Umbilical cord (tissue), 2 donors: ENCODE data around the gene NECTIN1. TPM values are rescaled to one million over a fixed set of nuclear protein-coding genes. Genes with fewer than 3 reads are reported as not detected.
A peak's percentile ranks its signal among the peaks of the same experiment; 100 is the strongest.

Source experiments
- DNase-seq: peaks from one replicate; pipeline ENCODE4 v3.0.0-alpha.2; 2015; ENCODE audit warnings: low spot score
- total RNA-seq: library from RNA; depleted of rRNA; stranded (reverse); fragments of >200 nt; gene quantifications from one replicate; pipeline ENCODE4 v1.2.3, GENCODE V29; 2014; ENCODE audit warnings: low replicate concordance; ENCODE audit not compliant: insufficient read depth

The NECTIN1 gene
- total RNA-seq, 1 donor from 2014 or later: 4.1 TPM

DNA sequence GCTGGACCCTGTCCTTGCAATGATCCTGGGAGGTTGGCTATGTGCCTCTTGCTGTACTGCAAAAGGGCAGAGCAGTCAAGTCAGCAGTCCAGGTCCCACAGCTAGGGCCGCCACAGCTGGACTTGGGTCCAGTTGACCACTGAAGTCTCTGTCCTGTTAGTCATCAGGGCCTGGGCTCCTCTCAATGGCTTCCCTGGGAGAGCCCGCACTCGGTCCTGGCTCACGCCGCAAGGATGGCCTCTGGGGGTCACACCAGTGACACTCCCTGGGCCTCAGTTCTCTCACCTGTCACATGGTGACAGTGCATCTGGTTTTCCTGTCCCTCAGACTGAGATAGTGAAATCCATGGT lies 85.1 kb downstream of the NECTIN1 start:
- DNase-seq: no peak

DNA sequence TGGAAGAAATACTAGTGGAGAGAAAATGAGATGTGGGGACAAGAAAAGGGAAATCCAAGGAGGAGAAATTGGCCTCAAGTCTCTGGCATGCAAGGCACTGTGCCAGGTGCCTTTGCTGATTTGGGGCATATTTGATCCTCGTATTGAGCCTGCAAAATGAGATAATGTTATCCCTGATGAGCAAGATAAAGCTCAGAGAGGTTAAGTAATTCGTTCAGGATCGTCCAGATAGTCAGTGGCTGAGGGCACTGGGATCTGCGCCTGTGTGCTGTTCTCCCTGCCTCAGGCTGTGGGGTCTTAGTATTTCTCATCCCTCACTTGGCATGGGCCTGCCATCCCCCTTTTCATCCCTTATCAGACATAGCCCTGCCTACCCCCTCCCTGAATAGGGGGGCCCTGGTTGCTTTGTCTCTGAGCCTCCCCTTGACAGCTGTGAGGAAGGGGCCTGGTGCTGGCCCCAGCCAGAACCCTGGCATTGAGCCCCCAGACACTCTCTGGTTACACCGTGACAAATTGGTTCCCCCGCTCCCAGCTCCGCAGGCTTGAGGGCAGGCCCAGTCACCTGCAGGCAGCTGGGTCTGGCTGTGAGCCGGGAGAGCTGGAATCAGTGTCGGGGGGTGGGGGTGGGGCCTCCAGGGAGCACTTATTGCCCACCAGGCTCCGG lies 85.7 kb downstream of the NECTIN1 start:
- no peak for DNase-seq

DNA sequence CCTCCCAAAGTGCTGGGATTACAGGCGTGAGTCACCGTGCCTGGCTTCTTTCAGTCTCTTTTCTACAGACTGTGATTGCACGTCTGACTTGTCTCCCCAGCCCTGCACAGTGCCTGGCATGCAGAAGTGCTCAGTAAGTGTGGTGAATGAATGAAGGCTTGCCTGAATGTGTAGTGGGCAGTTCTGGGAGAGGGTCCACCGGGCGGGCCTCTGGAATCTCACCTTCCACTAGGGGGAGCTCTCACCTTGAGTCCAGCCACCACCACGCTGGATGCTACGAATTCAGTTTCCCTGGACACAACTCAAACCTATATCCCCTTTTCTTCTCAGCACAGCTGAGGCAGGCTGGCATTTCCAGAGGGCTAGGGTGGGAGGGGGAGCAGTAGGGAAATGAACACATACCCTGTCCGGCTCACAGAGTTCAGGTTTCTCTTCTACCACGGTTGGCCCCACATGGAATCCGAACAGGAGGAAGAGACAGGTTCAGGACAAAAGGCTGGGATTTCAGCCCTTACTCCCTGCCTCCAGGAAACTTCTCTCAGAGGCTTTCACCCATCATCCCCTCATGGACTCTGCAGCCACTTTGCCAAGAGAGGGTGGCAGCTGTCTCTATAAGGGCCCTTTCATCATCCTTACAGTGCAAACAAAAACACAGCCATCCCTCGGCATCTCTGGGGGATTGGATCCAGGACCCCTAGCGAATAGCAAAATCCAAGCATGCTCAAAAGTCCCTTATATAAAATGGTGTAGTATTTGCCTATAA lies 86.8 kb downstream of the NECTIN1 start:
- DNase-seq: peak; percentile 53

DNA sequence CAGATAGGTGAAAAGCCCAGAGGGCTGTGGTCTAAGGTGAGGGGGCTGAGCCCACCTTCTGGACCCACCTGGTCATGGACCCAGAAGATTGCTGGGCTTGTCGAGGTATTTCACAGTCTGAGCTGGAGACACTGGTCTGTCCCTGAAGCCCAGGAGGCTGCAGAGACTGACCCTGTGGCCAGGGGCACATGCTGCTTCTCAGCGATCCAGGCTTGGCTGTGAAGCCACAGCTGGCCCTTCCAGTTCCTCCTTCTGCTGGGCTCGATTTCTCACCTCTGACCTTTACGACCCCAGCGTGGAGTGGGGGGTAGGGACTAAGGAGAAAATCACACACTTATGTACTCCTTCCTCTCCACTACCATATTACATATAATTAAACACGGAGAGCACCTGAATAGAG lies 88.5 kb downstream of the NECTIN1 start:
- no peak for DNase-seq

DNA sequence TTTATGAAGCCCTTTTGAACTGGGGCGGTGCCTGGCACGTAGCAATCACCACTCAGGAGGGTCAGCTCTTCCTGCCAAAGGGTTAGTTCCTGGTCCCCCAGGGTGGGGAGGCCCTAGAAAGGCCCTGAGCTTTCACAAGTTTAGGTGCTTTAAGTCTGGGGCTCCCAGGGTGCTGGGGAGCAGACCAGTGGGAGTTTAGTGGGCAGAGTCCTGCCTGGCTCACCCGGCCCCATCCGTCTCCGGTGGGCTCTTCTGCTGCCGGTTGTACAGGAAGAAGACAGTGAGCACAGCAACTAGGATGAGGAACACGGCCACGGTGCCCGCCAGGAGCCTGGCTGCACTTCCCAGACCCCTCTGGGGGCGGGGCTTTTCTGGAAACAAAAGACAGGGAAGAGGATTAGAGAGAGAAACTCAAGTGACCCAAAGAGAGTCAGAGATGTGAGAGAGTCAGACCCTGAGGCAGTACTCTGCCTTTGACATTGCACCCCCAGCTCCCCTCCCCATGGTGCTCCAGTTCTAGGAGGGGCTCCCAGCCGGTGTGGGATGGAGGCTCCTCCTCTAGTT lies 89.3 kb downstream of the NECTIN1 start:
- no peak for DNase-seq

DNA sequence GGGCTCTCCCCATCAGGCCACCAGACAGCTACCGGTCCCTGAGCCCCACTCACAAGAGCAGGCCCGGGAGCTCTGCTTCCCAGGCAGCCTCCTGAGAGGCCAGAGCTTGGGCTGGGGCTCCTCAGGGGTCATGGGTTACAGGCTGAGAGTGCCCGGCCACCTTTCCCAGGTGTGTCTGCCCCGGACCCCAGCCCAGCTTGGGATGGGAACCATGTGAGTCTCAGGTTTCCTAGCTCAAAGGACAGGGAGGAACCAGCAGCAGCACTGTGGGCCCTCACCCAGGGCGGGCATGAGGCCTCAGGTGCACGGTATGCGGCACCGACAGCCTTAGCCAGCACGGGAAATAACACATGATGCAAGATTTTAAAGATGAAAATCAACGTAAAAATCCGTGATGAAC lies 90.1 kb downstream of the NECTIN1 start:
- no peak for DNase-seq

DNA sequence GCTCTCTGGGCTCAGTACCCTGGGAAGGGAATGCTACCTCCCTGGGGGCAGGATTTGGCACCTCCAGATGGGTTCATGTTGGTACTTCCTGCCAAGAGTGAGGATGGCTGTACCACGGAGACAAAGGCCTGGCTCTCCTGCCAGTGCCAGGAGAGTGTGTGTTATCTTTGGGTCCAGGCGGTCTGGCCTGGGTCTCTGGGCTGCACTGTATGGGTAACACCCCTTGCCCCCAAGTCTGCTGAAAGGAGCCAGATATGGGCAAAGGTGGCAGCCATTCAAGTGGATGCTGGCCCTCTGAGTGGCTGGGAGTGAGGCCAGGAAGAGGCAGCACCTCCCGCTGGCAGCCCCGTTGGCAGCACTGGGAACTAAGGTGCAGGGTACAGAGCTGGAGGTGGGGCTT lies 91.5 kb downstream of the NECTIN1 start:
- DNase-seq: no peak

DNA sequence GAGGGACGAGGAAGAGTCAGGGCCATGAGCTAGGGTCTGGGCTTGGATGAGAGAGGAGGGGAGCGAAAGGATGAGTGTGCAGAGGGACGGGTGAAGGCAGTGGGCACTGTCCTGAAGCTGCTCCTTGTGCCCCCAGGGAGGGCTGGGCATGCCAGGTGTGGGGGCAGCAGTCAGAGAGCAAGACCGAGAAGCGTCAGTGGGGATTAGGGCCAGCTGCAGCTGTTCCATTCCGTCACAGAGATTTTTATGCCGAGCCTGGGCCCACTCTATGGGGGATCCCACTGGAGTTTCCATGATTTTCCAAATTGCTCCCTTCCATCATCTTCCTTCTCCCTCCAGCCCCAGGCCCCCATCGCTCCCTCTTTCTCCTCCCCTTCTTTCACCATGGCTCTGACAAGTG lies 93.2 kb downstream of the NECTIN1 start:
- no peak for DNase-seq

DNA sequence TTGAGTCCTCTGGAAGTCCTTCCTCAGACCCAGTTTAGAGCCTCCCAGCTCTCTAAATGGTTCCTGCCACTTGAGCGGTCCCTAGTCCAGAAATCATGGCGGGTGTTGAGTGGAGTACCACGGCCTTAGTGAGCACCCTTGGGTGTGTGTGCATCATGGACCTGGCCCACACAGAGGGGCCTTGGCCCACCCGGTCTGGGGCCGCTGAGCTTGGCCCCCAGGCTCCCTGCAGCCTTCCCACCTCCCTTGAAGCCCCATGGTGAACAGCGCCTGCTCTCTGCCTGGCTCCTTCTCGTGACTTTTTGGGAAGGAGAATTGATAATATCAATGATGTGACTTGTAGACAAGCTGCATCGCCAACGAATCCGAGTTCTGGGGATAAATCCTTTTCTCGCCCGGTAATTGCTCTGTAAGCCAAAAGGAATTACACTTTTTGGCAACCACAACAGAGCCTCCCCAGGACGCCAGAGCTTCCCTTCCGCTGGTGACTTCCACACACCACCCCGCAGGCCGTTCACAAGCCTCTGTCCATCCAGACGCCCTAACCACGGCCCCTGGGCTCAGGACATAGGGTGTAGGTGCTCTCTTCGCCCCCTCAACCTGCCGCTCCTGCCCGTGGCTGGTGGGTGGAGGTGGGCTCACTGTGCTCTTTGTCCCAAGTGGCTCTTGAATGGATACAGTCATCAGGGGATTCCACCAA lies 93.8 kb downstream of the NECTIN1 start:
- no peak for DNase-seq

DNA sequence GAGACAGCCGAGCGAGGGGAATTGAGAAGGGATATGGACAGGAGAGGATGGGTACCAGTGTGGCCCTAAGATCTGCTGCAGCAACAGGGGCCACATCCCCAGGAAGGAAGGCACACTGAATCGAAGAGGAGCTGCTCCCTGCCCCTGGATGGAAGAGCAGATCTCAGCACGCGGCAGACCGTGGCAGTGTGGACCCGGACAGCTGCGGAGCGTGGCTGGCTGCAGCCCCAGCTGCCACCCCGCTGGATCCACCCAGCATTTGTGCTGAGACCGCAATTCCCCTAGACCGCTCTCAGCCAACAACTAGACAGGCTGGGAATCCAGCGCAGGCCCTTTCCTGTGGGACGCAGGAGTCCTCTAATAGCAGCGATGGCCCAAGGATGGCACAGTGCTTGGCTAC lies 94.7 kb downstream of the NECTIN1 start:
- DNase-seq: no peak

DNA sequence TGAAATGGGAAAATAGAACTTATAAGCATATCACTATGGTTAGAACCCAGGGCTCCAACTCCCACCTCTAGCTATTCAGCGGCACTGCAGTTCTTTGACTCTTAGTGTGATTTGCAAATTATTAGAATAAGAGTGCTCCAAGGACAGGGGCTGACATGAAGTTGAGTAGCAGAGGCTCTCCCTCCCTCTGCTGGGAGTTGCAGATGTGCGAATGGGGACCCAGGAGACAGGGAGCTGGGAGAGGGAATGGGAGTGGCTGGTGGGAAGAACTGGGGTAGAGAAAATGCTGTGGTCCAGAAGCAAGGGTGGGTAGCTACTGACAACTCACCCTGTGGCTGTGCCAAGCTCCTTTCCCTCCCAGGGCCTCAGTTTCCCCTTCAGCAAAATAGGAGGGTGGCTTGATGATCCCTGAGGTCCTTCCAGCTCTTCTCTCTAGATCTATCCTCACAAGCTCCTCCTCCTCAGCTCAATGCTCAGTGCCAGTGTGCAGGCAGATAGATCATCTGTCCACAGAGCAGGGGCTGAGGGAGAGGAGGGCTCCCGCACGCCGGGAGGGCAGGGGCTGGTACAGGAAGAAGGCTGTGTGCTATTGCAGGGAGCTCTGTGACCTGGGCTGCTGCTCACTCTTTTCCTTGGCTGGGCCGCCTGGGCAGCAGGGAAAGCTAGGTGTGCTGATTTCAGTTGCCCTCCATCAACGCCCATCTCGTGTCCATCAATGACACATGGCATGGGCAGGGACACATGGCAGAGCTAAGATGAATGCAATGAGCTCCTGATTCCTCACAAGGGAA lies 99.0 kb downstream of the NECTIN1 start:
- no peak for DNase-seq

DNA sequence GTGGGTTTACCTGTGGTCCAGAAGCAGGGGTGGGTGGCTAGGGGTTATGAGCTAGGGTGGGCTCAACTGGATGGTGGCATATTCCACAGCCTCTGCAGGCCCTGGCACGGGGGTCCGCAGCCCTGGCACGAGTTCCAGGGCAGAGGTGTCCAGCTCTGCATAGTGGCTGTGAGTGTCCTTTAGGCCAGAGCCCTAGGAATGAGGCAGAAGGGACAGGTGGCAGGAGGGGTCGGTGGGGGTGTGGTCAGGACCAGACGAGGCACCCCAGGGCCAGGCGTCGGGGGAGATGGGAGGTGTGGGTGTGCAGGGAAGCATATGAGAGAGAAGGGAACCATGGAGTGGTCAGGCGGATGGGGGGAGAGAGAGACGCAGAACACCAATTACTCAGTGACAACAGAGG lies 99.9 kb downstream of the NECTIN1 start:
- DNase-seq: no peak

DNA sequence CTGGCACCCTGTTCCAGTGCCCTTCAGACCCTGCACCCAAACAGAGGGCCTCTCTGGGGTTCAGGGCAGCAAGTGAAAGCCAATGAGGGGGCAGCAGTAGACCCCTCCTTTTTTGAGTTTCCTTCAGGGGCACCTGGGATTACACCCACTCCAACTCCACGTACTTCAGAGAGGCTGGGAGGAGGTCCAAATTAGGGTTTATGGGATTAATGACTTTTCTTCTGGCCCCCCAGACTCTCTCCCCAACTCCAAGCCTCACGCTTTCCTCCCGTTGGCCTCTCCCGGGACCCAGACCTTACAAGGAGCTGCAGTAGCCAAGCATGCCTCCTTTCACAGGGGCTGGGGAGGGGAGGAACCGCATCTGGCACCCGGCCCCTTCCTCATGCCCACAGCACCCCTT lies 101.7 kb downstream of the NECTIN1 start:
- peak; percentile 32 for DNase-seq

DNA sequence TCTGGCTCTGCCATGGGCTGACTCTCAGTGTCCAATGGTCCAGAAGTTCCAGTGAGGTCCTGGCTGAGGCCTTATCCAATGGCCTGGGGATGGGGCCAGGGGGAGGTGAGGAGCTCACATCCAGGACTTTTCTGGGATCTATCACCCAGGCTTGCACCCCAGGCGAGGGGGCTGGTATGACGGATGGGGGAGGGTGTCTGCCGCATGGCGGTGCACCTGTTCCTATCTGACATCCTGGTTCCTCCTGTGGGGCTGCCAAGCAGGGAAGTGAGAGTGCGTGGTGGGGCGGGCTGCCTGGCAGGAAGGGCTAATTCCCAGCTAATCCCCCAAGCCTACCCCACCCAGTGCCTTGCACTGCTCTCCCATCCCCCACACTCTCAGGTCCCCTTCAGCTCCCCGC lies 102.1 kb downstream of the NECTIN1 start:
- DNase-seq: peak; percentile 34

DNA sequence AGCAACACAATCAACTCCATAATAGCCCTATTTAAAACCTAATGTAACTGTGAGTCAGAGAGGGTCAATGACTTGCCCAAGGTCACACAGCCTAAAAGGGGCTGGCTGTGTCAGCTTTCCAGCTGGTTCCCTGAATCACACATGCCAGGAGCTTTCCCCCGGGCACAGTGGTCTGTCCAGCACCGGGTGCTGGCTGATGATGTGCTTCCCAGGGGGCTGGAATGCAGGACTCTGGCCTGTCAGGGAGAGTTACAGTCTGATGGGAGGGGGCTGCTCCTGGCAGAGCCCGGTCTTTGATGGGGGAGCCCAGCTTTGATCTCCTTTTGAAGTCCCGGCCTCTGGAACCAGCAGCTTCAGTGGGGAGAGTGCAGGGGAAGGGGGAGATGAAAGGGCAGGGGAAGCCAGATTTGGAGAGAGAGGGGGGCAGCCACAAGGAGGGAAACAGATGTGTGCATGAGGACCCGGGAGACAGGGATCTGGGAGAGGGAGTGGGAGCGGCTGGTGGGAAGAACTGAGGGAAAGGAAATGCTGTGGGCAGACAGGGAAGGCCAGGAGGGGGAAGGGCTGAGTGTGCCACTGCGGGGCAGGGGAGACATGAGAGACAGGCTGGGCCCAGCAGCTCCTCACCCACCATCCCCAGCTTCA lies 102.7 kb downstream of the NECTIN1 start:
- peak; percentile 68 for DNase-seq

DNA sequence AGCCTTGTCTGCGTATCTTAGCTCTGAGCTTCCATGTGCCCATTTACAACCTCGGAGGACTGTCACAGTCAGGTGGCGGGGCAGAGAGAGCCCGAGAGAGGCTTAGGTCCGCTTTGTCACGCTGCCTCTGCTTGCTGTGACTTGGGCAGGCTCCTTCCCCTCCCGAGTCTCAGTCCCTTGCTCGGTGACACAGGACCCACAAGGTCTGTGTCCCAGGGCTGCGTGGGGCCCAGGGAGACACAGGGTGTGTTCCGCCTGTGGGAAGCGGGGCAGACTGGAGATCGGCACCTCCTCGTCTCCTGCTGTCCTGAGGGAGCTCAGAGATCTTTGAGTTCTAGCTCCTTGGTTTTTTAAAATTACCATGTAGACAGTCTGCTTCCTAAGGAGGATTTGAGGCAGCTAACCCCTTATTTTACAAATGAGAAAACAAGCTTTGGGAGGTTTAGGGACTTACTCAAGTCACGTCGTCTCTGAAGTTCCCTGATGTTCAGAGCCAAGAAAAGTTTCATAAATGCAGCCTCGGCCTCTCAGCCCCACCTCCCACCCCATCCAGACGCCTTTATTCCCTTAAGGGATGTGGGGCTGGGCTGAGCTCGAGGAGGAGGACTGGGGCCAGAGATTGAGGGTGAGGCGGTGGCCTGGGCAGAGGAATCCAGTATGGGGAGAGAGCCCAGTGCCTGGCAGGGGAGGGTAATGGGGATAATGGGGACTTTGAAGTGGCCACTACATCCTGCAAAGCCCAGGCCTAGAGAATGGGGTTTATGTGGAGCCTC lies 103.6 kb downstream of the NECTIN1 start:
- peak; percentile 96 for DNase-seq

DNA sequence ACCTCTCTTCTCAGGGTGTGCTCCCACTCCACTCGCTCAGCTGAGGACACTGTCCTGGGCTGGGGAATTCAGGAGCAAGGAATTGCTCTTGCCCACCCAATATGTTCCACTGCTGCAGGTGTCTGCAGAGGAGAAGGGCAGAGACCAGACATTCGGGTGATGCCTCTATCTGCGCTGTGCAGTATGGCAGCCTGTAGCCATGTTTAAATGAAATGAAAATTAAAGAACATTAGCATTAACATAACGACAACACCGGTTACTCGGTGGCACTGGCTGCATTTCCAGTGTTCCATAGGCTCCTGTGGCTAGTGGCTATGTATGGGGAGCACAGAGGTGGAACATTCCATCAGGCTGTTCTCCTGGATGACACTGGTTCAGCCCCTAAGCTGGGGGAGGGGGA lies 104.4 kb downstream of the NECTIN1 start:
- DNase-seq: no peak

DNA sequence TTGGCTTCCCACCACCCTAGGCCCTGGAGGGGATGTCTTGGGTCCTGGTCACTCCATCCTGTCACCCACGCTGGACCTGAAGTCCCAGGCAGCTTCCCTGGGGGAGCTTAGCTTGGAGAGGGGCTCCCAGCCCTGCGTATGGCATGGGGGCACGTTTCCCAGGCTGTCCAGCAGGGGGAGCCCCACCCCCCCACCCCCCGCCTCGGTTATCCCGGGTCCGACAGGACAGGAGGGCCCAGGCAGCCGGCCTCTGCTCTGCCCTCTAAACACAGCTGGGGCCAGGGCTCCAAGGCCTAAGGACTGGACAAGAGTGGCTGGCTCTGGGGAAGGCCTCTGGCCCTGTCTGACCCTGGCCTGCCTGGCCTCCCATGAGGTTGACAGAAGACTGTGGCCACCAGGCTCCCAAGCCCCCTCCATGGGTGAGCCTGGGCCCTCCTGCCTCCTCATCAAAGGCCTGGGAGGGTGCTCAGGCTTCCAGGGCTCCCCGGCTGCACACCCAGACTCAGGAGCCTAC lies 104.8 kb downstream of the NECTIN1 start:
- DNase-seq: no peak

DNA sequence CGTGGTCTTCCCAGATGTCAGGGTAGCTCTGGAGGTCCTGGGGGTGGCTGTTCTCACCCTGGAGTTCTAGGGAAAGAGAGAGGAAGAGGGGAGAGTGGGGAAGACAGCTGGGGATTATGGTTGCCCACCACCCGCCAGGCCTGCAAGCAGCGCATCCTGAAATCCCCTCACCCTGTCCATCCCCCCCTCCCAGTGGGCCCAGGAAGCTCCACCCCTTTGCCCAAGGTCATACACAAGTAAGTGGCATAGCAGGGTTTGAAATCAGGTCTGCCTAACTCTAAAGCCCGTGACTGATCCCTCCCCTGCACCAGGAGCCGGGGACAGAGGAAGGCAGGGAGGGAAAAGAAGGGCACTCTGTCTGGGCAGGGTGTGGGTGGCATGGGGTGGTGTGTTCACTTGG lies 105.3 kb downstream of the NECTIN1 start:
- DNase-seq: no peak

DNA sequence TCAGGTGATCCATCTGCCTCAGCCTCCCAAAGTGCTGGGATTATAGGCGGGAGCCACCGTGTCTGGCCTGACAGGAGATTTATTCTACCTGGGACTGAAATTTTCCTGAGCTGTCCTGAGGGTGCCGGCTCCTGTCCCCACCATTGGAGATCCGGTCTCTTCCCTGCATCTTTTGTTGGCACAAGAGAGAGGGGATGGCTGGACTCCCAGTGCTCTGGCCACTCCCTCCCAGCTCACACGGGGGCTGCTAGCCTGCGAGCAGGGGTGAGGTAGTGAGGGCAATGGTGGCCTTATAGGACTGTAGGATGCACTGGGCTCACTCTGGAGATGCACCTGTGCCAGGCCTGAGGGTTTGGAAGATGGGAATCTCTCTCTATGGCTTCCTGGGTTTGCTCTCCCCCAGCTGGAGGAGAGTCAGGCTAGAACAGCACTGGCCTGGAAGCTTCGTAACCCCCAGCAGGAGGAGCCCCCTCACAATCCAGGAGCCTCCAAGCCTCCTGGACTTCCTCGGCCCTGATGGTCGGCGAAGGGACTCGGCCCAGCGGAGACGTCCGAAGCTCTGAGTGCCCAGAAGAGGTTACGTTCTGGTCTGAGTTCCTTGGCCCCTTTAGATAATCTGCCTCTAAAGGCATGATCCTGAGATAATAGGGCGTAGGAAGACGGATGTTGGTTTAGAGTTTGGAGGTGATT lies 106.4 kb downstream of the NECTIN1 start:
- no peak for DNase-seq
